Colonic mucosa (tissue), 4 donors: ENCODE data around the gene HDAC9. TPM values are rescaled to one million over a fixed set of nuclear protein-coding genes. Genes with fewer than 3 reads are reported as not detected.

Experiments
- DNase-seq: peaks from one replicate; pipeline ENCODE4 v3.0.0-alpha.2; 2020
- H3K27ac ChIP-seq: fragments of 200-600 bp; one replicate; pipeline ENCODE4 v1.8.0; 2021
- H3K27me3 ChIP-seq: fragments of 200-600 bp; one replicate; pipeline ENCODE4 v1.8.0; 2021
- H3K36me3 ChIP-seq: fragments of 200-600 bp; one replicate; pipeline ENCODE4 v1.8.0; 2021
- H3K4me1 ChIP-seq: fragments of 200-600 bp; one replicate; pipeline ENCODE4 v1.8.0; 2021; ENCODE audit warnings: mild to moderate bottlenecking
- H3K4me3 ChIP-seq: fragments of 200-600 bp; one replicate; pipeline ENCODE4 v1.8.0; 2021
- H3K9ac ChIP-seq, 2 donors: one replicate each; pipeline ENCODE4 v1.7.0; 2013; ENCODE audit warnings: control low read depth in 2 of 2, low read depth in 2 of 2, low read length in 2 of 2
- H3K9me3 ChIP-seq: fragments of 200-600 bp; one replicate; pipeline ENCODE4 v1.8.0; 2021
- CTCF ChIP-seq: fragments of 200-600 bp; IDR thresholded peaks from one replicate; pipeline ENCODE4 v1.8.0; 2022; ENCODE audit warnings: antibody characterized with exemption, mild to moderate bottlenecking
- intact Hi-C: fragments of 100-400 bp; cut with DNase I; formaldehyde crosslinking; loops from one replicate; pipeline ENCODE4 v1.14.1; 2022
- total RNA-seq, 2 donors: library from RNA; stranded (reverse); fragmentation: NEBNext Ultra II Directional in 1 of 2; extraction: Animal tissue kit (Norgen Biotek cat#: 25700) in 1 of 2; gene quantifications; one replicate each; pipeline ENCODE4 v1.2.1, GENCODE V29; 2021
- donor health status: healthy.
- donor health status: DM: no; HTN: no; CAD: no.
- donor health status: DM: no; HTN: no; CAD: no.

The HDAC9 gene
- total RNA-seq, 2 donors from 2014 or later, result 2.6 to 8.7 TPM

GRCh38 chr7:18671176-18671575 is 175.6 kb downstream of the HDAC9 start:
- Histone ChIP-seq H3K9ac (no peak overlapping the region), H3K4me1 (peaks cover 6% of the 10 kb centered on the region), H3K27ac (no peak overlapping the region), H3K36me3 (no peaks in the 10 kb centered on the region), H3K27me3 (no peaks in the 10 kb centered on the region), H3K4me3 (no peak overlapping the region), H3K9me3 (no peaks in the 10 kb centered on the region)
- DNase-seq, result no peak
- intact Hi-C loops, result no loop called here
- TF ChIP-seq CTCF, result no peak

GRCh38 chr7:18675579-18675978 is 180.0 kb downstream of the HDAC9 start:
- no peak overlapping the region for H3K4me3 ChIP-seq
- no peaks in the 10 kb centered on the region for H3K4me1 ChIP-seq
- no peak overlapping the region for H3K9ac ChIP-seq
- H3K9me3 ChIP-seq, result no peaks in the 10 kb centered on the region
- intact Hi-C loops, result no loop called here
- H3K36me3 ChIP-seq, result no peaks in the 10 kb centered on the region
- no peaks in the 10 kb centered on the region for H3K27me3 ChIP-seq
- no peak overlapping the region for H3K27ac ChIP-seq
- no peak for TF ChIP-seq CTCF
- DNase-seq, result no peak

- no peak for DNase-seq
- no peaks in the 10 kb centered on the region for H3K9me3 ChIP-seq
- intact Hi-C loops, result no loop called here
- no peaks in the 10 kb centered on the region for H3K27me3 ChIP-seq
- no peak for TF ChIP-seq CTCF
- H3K9ac ChIP-seq, result no peak overlapping the region
- H3K27ac ChIP-seq, result no peak overlapping the region
- no peaks in the 10 kb centered on the region for H3K4me1 ChIP-seq
- H3K36me3 ChIP-seq, result no peaks in the 10 kb centered on the region
- H3K4me3 ChIP-seq, result no peak overlapping the region
These were observed 183.7 kb downstream of the HDAC9 start for GRCh38 chr7:18679261-18679660.

GRCh38 chr7:18680576-18680975 is 185.0 kb downstream of the HDAC9 start:
- H3K4me3 ChIP-seq, result no peak overlapping the region
- H3K27me3 ChIP-seq, result no peaks in the 10 kb centered on the region
- H3K9me3 ChIP-seq, result no peaks in the 10 kb centered on the region
- no peak overlapping the region for H3K9ac ChIP-seq
- H3K27ac ChIP-seq, result no peak overlapping the region
- H3K4me1 ChIP-seq, result no peaks in the 10 kb centered on the region
- intact Hi-C loops, result no loop called here
- no peaks in the 10 kb centered on the region for H3K36me3 ChIP-seq
- TF ChIP-seq CTCF, result no peak
- DNase-seq, result no peak

GRCh38 chr7:18684916-18685315 is 189.4 kb downstream of the HDAC9 start:
- Histone ChIP-seq H3K9ac (no peak overlapping the region), H3K4me1 (no peaks in the 10 kb centered on the region), H3K9me3 (no peaks in the 10 kb centered on the region), H3K27me3 (no peaks in the 10 kb centered on the region), H3K36me3 (no peaks in the 10 kb centered on the region), H3K4me3 (no peak overlapping the region), H3K27ac (no peak overlapping the region)
- DNase-seq, result no peak
- TF ChIP-seq CTCF, result no peak
- intact Hi-C loops, result no loop called here

GRCh38 chr7:18685971-18686370 is 190.4 kb downstream of the HDAC9 start:
- Histone ChIP-seq H3K4me3 (no peak overlapping the region), H3K27ac (no peak overlapping the region), H3K9ac (no peak overlapping the region), H3K9me3 (no peaks in the 10 kb centered on the region), H3K4me1 (no peaks in the 10 kb centered on the region), H3K36me3 (no peaks in the 10 kb centered on the region), H3K27me3 (no peaks in the 10 kb centered on the region)
- no peak for TF ChIP-seq CTCF
- intact Hi-C loops, result no loop called here
- no peak for DNase-seq
